Measurements from ENCODE around the gene GTPBP2.

GRCh38 chr6:43674291-43674690 is 45.2 kb upstream of the GTPBP2 start:
- TF ChIP-seq, protein P1, sequence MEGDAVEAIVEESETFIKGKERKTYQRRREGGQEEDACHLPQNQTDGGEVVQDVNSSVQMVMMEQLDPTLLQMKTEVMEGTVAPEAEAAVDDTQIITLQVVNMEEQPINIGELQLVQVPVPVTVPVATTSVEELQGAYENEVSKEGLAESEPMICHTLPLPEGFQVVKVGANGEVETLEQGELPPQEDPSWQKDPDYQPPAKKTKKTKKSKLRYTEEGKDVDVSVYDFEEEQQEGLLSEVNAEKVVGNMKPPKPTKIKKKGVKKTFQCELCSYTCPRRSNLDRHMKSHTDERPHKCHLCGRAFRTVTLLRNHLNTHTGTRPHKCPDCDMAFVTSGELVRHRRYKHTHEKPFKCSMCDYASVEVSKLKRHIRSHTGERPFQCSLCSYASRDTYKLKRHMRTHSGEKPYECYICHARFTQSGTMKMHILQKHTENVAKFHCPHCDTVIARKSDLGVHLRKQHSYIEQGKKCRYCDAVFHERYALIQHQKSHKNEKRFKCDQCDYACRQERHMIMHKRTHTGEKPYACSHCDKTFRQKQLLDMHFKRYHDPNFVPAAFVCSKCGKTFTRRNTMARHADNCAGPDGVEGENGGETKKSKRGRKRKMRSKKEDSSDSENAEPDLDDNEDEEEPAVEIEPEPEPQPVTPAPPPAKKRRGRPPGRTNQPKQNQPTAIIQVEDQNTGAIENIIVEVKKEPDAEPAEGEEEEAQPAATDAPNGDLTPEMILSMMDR (IDR thresholded peaks at IDR 0.05; ENCODE audit: low read depth, low read length), result no peak
- no peak for TF ChIP-seq EZH2phosphoT487 (IDR thresholded peaks at IDR 0.05; ENCODE audit: low read depth)

All from OCI-LY3 (cell line).